ENCODE measurements around the gene NR1H3. TPM values are rescaled to one million over a fixed set of nuclear protein-coding genes. Genes with fewer than 3 reads are reported as not detected.
A peak's percentile ranks its signal among the peaks of the same experiment; 100 is the strongest.

The NR1H3 gene
- total and polyA plus RNA-seq, 10 of the 15 experiments (the other 5 are each of a cell fraction or from before 2014, with no cell fraction given), result 2.6 to 8.9 (median 4.5) TPM

- TF ChIP-seq ATF2 (IDR thresholded peaks at IDR 0.05; ENCODE audit: low read length), result no peak
- no peak for TF ChIP-seq SMAD5 (IDR thresholded peaks at IDR 0.05; ENCODE audit: low read depth)
- TF ChIP-seq TBL1XR1 (IDR thresholded peaks at IDR 0.05; ENCODE audit: low read depth, low read length), result peak; percentile 16; the same call in 1 of the 2 replicates
- TF ChIP-seq MAX (IDR thresholded peaks at IDR 0.05; ENCODE audit: low read depth, low read length), result no peak; the same call in 1 of the 2 replicates
- 0 out of 2 replicates have a peak, but pooled peaks have one; percentile 19 for TF ChIP-seq FOXM1 (IDR thresholded peaks at IDR 0.05; ENCODE audit: low read depth, low read length)
- TF ChIP-seq USF1 (IDR thresholded peaks at IDR 0.05; ENCODE audit: borderline replicate concordance, extremely low read length, insufficient read depth, low read depth, low read length), result no peak
- no peak for TF ChIP-seq ZNF384 (IDR thresholded peaks at IDR 0.05; ENCODE audit: borderline replicate concordance, low read depth, low read length)
- TF ChIP-seq MXI1 (IDR thresholded peaks at IDR 0.05; ENCODE audit: low read depth, low read length), result no peak
- no peak; the same call in 1 of the 2 replicates for TF ChIP-seq BACH1 (IDR thresholded peaks at IDR 0.05; ENCODE audit: borderline replicate concordance)
- TF ChIP-seq ZSCAN29 (IDR thresholded peaks at IDR 0.05), result no peak
- no peak for TF ChIP-seq ZNF217 (IDR thresholded peaks at IDR 0.05)
- peak; percentile 66; the same call in 1 of the 2 replicates for TF ChIP-seq ZBTB40 (IDR thresholded peaks at IDR 0.05; ENCODE audit: borderline replicate concordance)
- no peak for TF ChIP-seq FOS (IDR thresholded peaks at IDR 0.05; ENCODE audit: borderline replicate concordance, extremely low read depth, insufficient read length)
- peak; percentile 90 to 95 for TF ChIP-seq BHLHE40 (IDR thresholded peaks at IDR 0.05; ENCODE audit: borderline replicate concordance in 1 of 2, low read depth in 2 of 2, low read length in 1 of 2)
- TF ChIP-seq ZBTB4 (CRISPR knock-in tag; IDR thresholded peaks at IDR 0.05), result no peak
- TF ChIP-seq STAT1 (conservative IDR thresholded peaks at IDR 0.05), result no peak
- no peak for TF ChIP-seq ESRRA (IDR thresholded peaks at IDR 0.05; ENCODE audit: low read length)
- TF ChIP-seq SIX5 (IDR thresholded peaks at IDR 0.05; ENCODE audit: low read depth, low read length, severe bottlenecking), result peak; percentile 68
- no peak for TF ChIP-seq SMARCA5 (IDR thresholded peaks at IDR 0.05)
Observed at GRCh38 chr11:47269002-47269828, 11.4 kb downstream of the NR1H3 start (continued).

All from GM12878 (cell line).